ENCODE data around the gene GGCX. TPM values are rescaled to one million over a fixed set of nuclear protein-coding genes. Genes with fewer than 3 reads are reported as not detected.

Gene GGCX
- 41.6 and 42.8 TPM in 2 replicates for total RNA-seq

DNA sequence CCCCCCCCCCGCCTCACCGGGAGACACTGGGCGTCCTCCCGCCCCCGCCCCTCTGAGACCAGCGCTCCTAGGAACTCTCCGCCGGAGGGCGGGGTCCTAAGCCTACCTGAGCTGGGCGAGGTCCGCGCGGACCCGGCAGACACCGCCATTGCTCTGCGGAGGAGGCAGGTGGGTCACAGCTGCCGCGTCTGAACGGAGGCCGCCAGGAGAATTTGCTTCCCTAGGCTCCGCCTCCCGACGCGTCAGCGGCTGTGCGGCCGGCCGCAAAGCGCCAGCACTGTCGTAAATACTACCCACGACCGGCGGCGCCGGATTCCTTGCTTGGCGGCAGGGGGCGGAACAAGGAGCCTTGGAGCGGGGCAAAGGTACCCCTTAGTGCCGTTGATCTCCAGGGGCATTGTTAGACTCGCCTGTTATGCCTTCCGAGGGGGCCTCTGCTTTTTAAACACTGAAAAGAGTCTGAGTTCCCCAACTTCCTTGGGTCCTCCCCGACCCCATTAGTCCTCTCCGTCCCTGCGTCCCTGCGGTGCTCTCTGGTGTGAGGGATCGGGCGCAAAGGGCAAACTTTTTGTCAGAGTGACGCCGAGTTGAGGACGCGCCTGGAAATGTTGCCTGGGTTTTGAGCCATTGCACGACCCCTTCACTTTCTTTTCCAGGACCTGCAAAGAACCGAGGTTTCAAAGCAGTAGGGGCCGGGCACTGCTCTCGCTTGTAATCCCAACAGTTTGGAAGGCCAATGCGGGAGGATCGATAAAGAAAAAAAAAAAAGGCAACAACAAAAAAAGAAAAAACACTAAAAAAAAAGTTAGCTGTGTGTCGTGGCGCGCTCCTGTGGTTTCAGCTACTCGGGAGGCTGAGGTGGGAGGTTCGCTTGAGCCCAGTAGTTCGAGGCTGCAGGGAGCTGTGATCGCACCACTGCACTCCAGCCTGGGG lies at the start of gene GGCX:
Gene GGCX, minus strand, starts transcription at position 214 of the 933 bp plus-strand sequence. Its CDS starts 65 bp downstream, at position 149.

DNA sequence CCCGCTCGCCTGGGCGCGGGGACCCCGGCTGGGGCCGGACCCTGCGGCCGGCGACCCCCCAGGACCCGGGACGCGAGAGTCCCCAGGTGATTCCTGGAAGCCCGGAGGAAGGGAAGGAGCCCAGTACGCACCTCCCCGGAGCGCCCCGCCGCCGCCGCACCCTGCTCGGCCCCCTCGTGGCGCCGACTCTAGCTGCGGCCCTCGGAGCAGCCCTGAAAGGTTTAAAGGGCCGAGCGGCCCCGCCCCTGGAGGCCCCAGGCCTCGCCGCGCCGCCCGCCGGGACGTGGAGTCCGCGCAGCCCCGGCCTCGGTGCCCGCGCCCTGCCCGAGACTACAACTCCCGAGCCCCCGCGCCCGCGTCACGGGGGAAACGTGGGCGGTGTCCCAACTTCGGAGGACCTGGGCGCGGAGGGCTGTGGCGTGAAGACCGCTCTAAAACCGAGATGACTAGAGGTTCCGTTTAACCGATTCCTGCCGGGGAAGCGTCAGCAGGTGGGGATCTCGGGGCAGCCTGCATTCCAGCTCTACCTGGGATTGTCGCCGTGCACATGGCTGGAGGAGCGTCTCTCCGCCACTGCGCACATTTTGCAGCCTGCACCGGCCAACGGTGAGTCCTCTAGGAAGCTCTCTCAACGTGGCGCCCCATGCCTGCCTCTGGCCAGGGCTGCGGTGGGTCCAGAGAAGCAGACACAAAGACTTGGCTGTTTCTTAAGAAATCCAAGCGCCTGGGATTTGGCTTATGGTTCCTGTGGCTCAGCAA lies 41.4 kb upstream of the GGCX start, which contains the start of gene TMEM150A:
Gene TMEM150A, minus strand, starts transcription at position 223 of the 759 bp plus-strand sequence. CDS start 750 bp downstream, outside the sequence.

DNA sequence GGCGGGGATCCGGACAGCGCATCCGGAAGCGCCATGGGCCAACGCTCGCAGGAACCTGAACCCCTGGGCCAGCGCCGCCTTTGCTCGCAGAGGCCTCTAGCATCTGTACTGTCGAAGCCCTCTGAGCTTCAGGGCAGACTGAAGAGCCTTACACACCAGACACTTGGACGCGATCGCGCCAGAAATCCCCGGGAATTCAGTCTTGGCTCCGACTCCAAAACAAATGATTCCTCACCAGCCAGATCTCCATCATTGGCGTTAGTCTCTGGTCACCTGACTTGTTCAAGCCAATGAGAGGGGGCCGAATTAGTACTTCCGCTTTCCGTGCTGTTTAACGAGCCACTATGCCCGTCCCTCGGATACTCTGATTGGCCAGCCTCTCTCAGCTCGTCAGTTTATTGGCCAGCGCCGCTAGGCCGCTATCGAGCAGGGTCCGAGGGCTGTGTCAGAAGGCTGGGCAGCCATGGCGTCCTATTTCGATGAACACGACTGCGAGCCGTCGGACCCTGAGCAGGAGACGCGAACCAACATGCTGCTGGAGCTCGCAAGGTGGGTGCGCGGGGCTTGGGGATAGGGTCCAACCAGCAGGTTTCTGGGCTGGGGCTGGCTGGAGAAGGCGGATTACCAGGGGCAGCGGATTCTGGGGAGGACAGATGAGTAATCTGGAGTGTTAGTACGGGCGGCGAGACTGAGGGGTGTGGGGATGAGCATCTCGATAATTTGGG lies 34.2 kb upstream of the GGCX start, which contains the start of gene RNF181:
Gene RNF181, plus strand, starts transcription at position 445 of the 725 bp plus-strand sequence. Its CDS starts 19 bp downstream, at position 464.

DNA sequence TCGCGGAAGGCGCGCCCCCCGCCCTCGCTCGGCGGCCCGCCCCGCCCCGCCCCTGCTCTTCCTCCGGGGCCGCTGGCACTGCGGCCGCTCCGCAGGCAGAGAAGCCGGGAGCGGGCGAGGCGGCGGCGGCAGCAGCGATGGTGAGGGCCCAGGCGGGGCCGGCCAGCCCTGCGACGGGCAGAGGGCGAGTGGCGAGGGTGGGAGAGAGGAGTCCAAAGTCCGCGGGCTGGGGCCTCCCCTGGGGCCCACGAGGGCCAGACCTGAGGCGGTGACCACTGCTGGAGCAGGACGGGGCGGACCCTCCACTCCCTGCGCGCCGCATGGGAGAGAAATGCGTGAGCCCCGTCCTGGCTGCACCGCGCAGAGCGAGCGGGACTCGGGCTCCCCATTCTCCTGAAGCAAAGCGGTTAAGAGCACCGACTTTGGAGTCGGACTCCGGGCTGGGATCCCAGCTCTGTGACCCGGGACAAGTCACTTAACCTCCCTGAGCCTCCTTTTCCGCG lies 23.1 kb upstream of the GGCX start, which contains the start of gene VAMP5:
Gene VAMP5, plus strand, starts transcription at position 78 of the 503 bp plus-strand sequence. Its CDS starts 60 bp downstream, at position 138.

DNA sequence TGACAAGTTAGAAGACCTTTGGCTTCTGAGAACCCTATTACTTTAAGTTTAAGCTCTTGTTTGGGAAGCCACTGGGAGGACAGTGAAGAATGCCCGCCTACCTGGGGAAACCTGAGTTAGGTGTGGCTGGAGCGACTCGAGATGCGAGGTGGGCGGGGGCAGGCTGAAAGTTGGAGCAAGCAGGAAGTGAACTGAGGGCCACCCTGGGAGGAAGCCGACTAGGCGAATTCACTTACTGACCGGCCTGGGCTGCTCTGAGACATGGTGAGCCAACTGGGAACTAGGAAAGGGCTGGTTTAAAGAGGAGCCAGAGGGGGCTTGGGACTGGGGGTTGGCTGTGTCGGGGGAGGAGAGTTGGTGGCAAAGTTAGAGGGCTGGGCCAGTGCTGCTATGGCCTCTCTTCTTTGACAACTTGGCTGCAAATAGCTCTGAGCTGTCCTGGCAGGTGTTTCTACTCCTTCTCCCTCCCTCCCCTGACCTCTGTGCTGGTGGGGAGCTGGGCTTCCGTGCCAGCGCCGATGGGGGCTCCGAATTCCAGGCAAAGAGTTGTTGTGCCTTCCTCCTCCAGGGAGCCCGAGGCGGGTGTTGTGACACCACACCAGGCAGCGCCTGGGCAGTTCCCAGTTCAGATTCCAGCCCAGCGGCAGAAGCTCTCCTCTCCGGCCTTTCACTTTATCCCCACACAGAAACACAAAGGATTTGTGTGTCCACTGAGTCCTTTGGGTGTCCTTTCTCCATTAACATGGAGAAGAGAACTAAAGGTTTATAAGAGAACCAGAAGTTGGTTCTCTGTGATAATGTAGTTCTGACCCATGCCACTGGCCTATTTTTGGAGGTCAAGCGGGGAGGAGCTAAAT lies 16.3 kb upstream of the GGCX start, which contains the start of gene VAMP8:
Gene VAMP8, plus strand, starts transcription at position 201 of the 857 bp plus-strand sequence. Its CDS starts 61 bp downstream, at position 262.

DNA sequence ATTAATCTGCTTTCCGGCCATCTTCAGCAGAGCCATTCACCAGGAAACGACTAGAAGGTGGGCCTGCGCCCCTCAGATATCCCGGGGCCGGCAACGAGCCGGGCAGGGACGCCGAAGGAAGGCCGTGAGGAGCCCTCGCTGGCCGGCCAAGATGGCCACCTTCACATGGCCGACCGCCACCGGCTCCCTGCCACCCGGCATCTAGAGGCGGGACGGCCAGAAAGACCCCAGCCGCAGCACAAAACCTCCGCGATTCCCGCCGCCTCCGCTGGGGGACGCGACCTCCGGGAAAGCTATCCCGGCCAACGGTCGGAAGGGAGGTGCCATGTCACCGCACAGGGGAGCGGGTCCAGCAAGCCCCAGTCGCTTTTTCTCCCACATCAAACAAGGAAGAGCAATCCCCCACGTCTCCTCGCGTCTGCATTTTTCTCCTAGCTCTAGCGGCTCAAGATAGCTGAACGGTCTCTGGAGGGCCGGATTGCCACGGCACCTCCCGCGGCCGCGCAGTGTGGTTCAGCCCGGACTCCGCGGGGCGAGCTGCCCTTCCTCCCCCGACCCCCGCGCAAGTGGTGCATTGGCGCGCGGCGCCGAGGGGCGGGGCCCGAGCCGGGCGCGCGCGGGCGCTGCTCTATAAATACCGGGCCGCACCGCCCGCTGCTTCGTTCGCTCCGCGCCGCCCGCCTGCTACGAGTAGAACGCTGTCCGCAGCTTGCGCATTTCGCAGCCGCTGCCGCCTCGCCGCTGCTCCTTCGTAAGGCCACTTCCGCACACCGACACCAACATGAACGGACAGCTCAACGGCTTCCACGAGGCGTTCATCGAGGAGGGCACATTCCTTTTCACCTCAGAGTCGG lies 22.6 kb downstream of the GGCX start, which contains the start of gene MAT2A:
Gene MAT2A, plus strand, starts transcription at position 662 of the 854 bp plus-strand sequence. Its CDS starts 120 bp downstream, at position 782.

Small RNAs within 50 kb of the gene (small RNA-seq; reads per million reads assigned to genes)
- not detected for gene RN7SL126P

Other genes with a start within 250 kb of the GGCX start
- gene TGOLN2, start 233.5 kb downstream of the GGCX start, total RNA-seq, result 156 and 171 TPM in 2 replicates
- gene RETSAT, start 207.0 kb downstream of the GGCX start, total RNA-seq, result 45.7 and 52.0 TPM in 2 replicates
- 11.6 and 15.0 TPM in 2 replicates for gene ELMOD3, start 206.7 kb downstream of the GGCX start, total RNA-seq
- 26.0 and 36.8 TPM in 2 replicates for gene CAPG, start 151.1 kb downstream of the GGCX start, total RNA-seq
- 0.53 TPM in 1 of 2 replicates, not detected in the other for gene SH2D6, start 142.8 kb downstream of the GGCX start, total RNA-seq
- 201 and 210 TPM in 2 replicates for gene MAT2A, start 22.3 kb downstream of the GGCX start, total RNA-seq
- 15.8 and 28.9 TPM in 2 replicates for gene VAMP8, start 16.1 kb upstream of the GGCX start, total RNA-seq
- 47.5 and 56.0 TPM in 2 replicates for gene VAMP5, start 22.9 kb upstream of the GGCX start, total RNA-seq
- 165 and 176 TPM in 2 replicates for gene RNF181, start 34.3 kb upstream of the GGCX start, total RNA-seq
- gene TMEM150A, start 41.2 kb upstream of the GGCX start, total RNA-seq, result 7.5 and 8.6 TPM in 2 replicates
- gene C2orf68, start 50.6 kb upstream of the GGCX start, total RNA-seq, result 15.3 and 16.9 TPM in 2 replicates
- gene USP39, start 54.7 kb upstream of the GGCX start, total RNA-seq, result 74.8 and 75.9 TPM in 2 replicates
- gene SFTPB, start 106.7 kb upstream of the GGCX start, total RNA-seq, result not detected in 2 replicates
- gene GNLY, start 132.9 kb upstream of the GGCX start, total RNA-seq, result not detected in 2 replicates
- 5.4 and 9.8 TPM in 2 replicates for gene ATOH8, start 192.5 kb upstream of the GGCX start, total RNA-seq

All from thoracic aorta endothelial cell (primary cell).